IMR-90 (cell line): ENCODE data around the gene GTF2A1. TPM values are rescaled to one million over a fixed set of nuclear protein-coding genes. Genes with fewer than 3 reads are reported as not detected.

ENCODE experiments used
- ATAC-seq: fragments of 200-7000 bp; cut with Tn5 transposase; 2 replicates; pipeline ENCODE4 v1.9.1; 2020; ENCODE audit warnings: low read depth, mild to moderate bottlenecking, moderate library complexity
- BruUV-seq: library from RNA; stranded (reverse); fragments of 400-500 nt; replicated peaks from 2 replicates; lab custom pipeline; 2021; lab: Mats Ljungman, UMichigan
- CTCF ChIA-PET: fragments of 300-600 bp; formaldehyde crosslinking; extraction: SDS; loops from one replicate; lab custom pipeline; 2021; ENCODE audit warnings: antibody characterized with exemption; lab: Yijun Ruan, JAX
- POLR2A ChIA-PET: fragments of 300-600 bp; sonication (Branson Sonifier 250); formaldehyde crosslinking; loops from one replicate; lab custom pipeline; 2022; ENCODE audit warnings: antibody characterized with exemption; ENCODE audit not compliant: unreplicated experiment; lab: Charles Lee
- DNase-seq: peaks from one replicate; pipeline ENCODE4 v3.0.0; 2013
- H2AFZ ChIP-seq: replicated peaks from 2 replicates; pipeline ENCODE3; 2013; ENCODE audit warnings: low read length, mild to moderate bottlenecking; ENCODE audit not compliant: poor library complexity
- H2AK5ac ChIP-seq: 2 replicates; pipeline ENCODE4 v1.6.1; 2013; ENCODE audit warnings: low read depth, low read length, inconsistent platforms
- H2AK9ac ChIP-seq: replicated peaks from 2 replicates; pipeline ENCODE3; 2013; ENCODE audit warnings: mild to moderate bottlenecking, low read depth, low read length, moderate library complexity; ENCODE audit not compliant: poor library complexity
- H2BK120ac ChIP-seq: 2 replicates; pipeline ENCODE4 v1.6.1; 2013; ENCODE audit warnings: low read depth, low read length, inconsistent platforms
- H2BK15ac ChIP-seq: 3 replicates; pipeline ENCODE4 v1.6.1; 2013; ENCODE audit warnings: low read depth, low read length, inconsistent platforms
- H2BK20ac ChIP-seq: 2 replicates; pipeline ENCODE4 v1.6.1; 2013; ENCODE audit warnings: low read depth, mild to moderate bottlenecking, inconsistent platforms, low read length, moderate library complexity
- H2BK5ac ChIP-seq: 2 replicates; pipeline ENCODE4 v1.6.1; 2013; ENCODE audit warnings: mild to moderate bottlenecking, low read depth, low read length, inconsistent platforms; ENCODE audit not compliant: poor library complexity, severe bottlenecking
- H3K14ac ChIP-seq: replicated peaks from 2 replicates; pipeline ENCODE4 v1.6.1; 2013; ENCODE audit warnings: low read depth, low read length, inconsistent platforms
- H3K18ac ChIP-seq: 2 replicates; pipeline ENCODE4 v1.6.1; 2013; ENCODE audit warnings: low read depth, low read length, control low read depth
- H3K23ac ChIP-seq: 2 replicates; pipeline ENCODE4 v1.6.1; 2013; ENCODE audit warnings: low read depth, low read length, inconsistent platforms
- H3K27ac ChIP-seq: 2 replicates; pipeline ENCODE4 v1.5.1; 2013; ENCODE audit warnings: mild to moderate bottlenecking, control low read depth, low read length; ENCODE audit not compliant: insufficient read depth
- H3K27me3 ChIP-seq: 2 replicates; pipeline ENCODE4 v1.6.1; 2013; ENCODE audit warnings: low read length; ENCODE audit not compliant: control insufficient read depth, insufficient read depth
- H3K36me3 ChIP-seq: 2 replicates; pipeline ENCODE4 v1.6.1; 2013; ENCODE audit warnings: low read length, mixed read lengths; ENCODE audit not compliant: control insufficient read depth, insufficient read depth
- H3K4ac ChIP-seq: 2 replicates; pipeline ENCODE4 v1.6.1; 2013; ENCODE audit warnings: low read depth, low read length, inconsistent platforms
- H3K4me1 ChIP-seq: 2 replicates; pipeline ENCODE4 v1.6.1; 2013; ENCODE audit warnings: low read length, mixed read lengths; ENCODE audit not compliant: control insufficient read depth, insufficient read depth
- H3K4me2 ChIP-seq: 2 replicates; pipeline ENCODE4 v1.6.1; 2013; ENCODE audit warnings: low read depth, mild to moderate bottlenecking, control low read depth, low read length, moderate library complexity
- H3K4me3 ChIP-seq: 2 replicates; pipeline ENCODE4 v1.5.1; 2013; ENCODE audit warnings: low read depth, mild to moderate bottlenecking, control low read depth, low read length, moderate library complexity; ENCODE audit not compliant: insufficient read depth
- H3K56ac ChIP-seq: 2 replicates; pipeline ENCODE4 v1.6.1; 2013; ENCODE audit warnings: low read length, inconsistent platforms; ENCODE audit not compliant: insufficient read depth; ENCODE audit errors: extremely low read depth
- H3K79me1 ChIP-seq, 2 experiments: 2 replicates each; pipeline ENCODE4 v1.6.1; 2013; ENCODE audit warnings: low read length in 2 of 2, inconsistent platforms in 1 of 2, low read depth in 1 of 2
- H3K9ac ChIP-seq: 2 replicates; pipeline ENCODE4 v1.6.1; 2013; ENCODE audit warnings: low read depth, low read length, control low read depth
- H3K9me1 ChIP-seq: 2 replicates; pipeline ENCODE4 v1.6.1; 2013; ENCODE audit warnings: low read length, inconsistent platforms; ENCODE audit not compliant: insufficient read depth
- H3K9me3 ChIP-seq: 2 replicates; pipeline ENCODE4 v1.6.1; 2013; ENCODE audit warnings: low read length; ENCODE audit not compliant: control insufficient read depth, insufficient read depth
- H4K20me1 ChIP-seq: 2 replicates; pipeline ENCODE4 v1.6.1; 2013; ENCODE audit warnings: low read length, inconsistent platforms; ENCODE audit not compliant: insufficient read depth
- H4K5ac ChIP-seq: 2 replicates; pipeline ENCODE4 v1.6.1; 2013; ENCODE audit warnings: mild to moderate bottlenecking, low read depth, low read length, control low read depth
- H4K8ac ChIP-seq, 2 experiments: 2 replicates each; pipeline ENCODE4 v1.6.1; 2013; ENCODE audit warnings: low read depth in 2 of 2, low read length in 2 of 2, control low read depth in 1 of 2, inconsistent platforms in 1 of 2
- H4K91ac ChIP-seq: 2 replicates; pipeline ENCODE4 v1.6.1; 2013; ENCODE audit warnings: low read depth, low read length, inconsistent platforms; ENCODE audit not compliant: insufficient read depth
- RAD21 ChIP-seq: IDR thresholded peaks from 2 replicates; pipeline ENCODE4 v1.6.1; 2012; ENCODE audit warnings: low read length, improper control_type of control experiment
- SMC3 ChIP-seq: fragments of 150-350 bp; IDR thresholded peaks from 2 replicates; pipeline ENCODE4 v1.6.1; 2016; ENCODE audit warnings: low read depth, mild to moderate bottlenecking, antibody characterized with exemption, low read length, moderate library complexity
- WGBS, 2 experiments: methylation state at CpG; one replicate each; pipeline versions ENCODE4 v1.1.5 to v1.1.7; 2013; ENCODE audit warnings: missing lambda C conversion rate in 2 of 2; ENCODE audit not compliant: insufficient read length in 1 of 2; ENCODE audit errors: extremely low coverage in 2 of 2; 5-methylcytosine and 5-hydroxymethylcytosine counted together
- dilution Hi-C: fragments of 300-500 bp; cut with HindIII; formaldehyde crosslinking; loops from one replicate; pipeline ENCODE4 v1.14.3; 2018; ENCODE audit warnings: low sequenced_read_pairs; ENCODE audit not compliant: unreplicated experiment
- in situ Hi-C: fragments of 300-500 bp; cut with MboI; formaldehyde crosslinking; loops from 3 replicates; pipeline ENCODE4 v1.14.3; 2019; ENCODE audit warnings: low sequenced_read_pairs, inconsistent platforms, mixed read lengths
- intact Hi-C: fragments of 100-400 bp; cut with micrococcal nuclease; formaldehyde crosslinking; loops from 2 replicates; pipeline ENCODE4 v1.10.0; 2022
- polyA plus RNA-seq, 3 experiments: library from polyadenylated mRNA; depleted of rRNA; stranded (reverse); fragments of >200 nt; gene quantifications; 2 replicates each; pipeline ENCODE4 v1.2.3, GENCODE V29; 2012; ENCODE audit warnings: low replicate concordance in 1 of 3
- total RNA-seq: library from RNA; depleted of rRNA; stranded (reverse); fragments of >200 nt; gene quantifications from 2 replicates; pipeline ENCODE4 v1.2.3, GENCODE V29; 2012

The GTF2A1 gene
- total and polyA plus RNA-seq, 2 of the 4 experiments (the other 2 are of a cell fraction), result 16.0 to 60.4 TPM

DNA sequence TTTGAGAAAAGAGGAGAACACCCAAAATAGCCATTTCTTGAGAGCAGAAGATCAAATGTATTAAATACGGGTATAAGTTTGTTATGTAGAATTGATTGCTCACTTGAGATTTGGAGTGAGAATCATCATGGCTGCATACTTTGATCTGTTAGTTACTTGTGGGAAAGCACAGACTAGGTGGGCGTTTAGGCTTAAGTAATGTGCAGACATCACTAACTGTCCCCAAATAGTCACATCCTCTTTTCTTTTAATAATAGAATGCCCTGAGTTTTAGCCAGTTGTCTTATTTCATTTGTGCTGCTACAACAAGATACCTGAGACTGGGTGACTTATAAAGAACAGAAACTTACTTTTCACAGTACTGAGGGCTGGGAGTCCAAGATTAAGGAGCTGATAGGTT, 14.3 kb upstream of the GTF2A1 start:
- Histone ChIP-seq H4K8ac (no peak overlapping the region), H3K9ac (no peak overlapping the region), H3K27ac (no peak overlapping the region), H3K23ac (no peak overlapping the region), H4K91ac (no peak overlapping the region), H2BK15ac (no peak overlapping the region), H3K27me3 (no peaks in the 10 kb centered on the region), H3K4me2 (no peak overlapping the region), H3K4me1 (no peaks in the 10 kb centered on the region), H2AK5ac (no peak overlapping the region), H2AFZ (no peak overlapping the region), H3K18ac (no peak overlapping the region), H3K14ac (no peak overlapping the region), H3K36me3 (no peaks in the 10 kb centered on the region), H4K20me1 (no peaks in the 10 kb centered on the region), H3K9me1 (no peaks in the 10 kb centered on the region), H2AK9ac (no peak overlapping the region), H2BK5ac (no peak overlapping the region), H3K4me3 (no peak overlapping the region), H4K5ac (no peak overlapping the region), H3K9me3 (no peaks in the 10 kb centered on the region), H3K56ac (no peak overlapping the region), H2BK20ac (no peak overlapping the region), H2BK120ac (no peak overlapping the region), H3K79me1 (no peaks in the 10 kb centered on the region), H3K4ac (no peak overlapping the region)
- POLR2A ChIA-PET, result interaction anchor here (0.6 kb wide), 1 partner anchor 14 kb away, joined by 8 read pairs; the partner anchor contains the start of gene GTF2A1
- CTCF ChIA-PET, result no interaction called here
- dilution Hi-C loops (no loop called here), in situ Hi-C loops (no loop called here), intact Hi-C loops (no loop called here)
- DNase-seq (no peak), ATAC-seq (no peak)
- TF ChIP-seq SMC3 (no peak), RAD21 (no peak)
- BruUV-seq, result no TSS peak
- WGBS, 2 experiments, result 40% methylated on average over 1 of the region's 2 CpGs; no CpG with 5 or more reads in 1 of the 2 experiments
